Measurements from ENCODE around the gene SEC22B.
"Not testable (repeated sequence)": the region's sequence is repeated elsewhere in the genome, so short reads cannot be mapped to it uniquely, and the experiment has no call there.

SEC22B gene

GRCh38 chr1:120109180-120109579 lies 67.1 kb downstream of the SEC22B start:
- H3K79me2 ChIP-seq (ENCODE audit: insufficient read depth, low read length); H4K20me1 ChIP-seq (ENCODE audit: insufficient read depth, low read length, poor library complexity, severe bottlenecking); H3K4me3 ChIP-seq (ENCODE audit: low read length, poor library complexity, severe bottlenecking); H3K4me1 ChIP-seq (ENCODE audit: insufficient read depth, low read length, poor library complexity, severe bottlenecking); H3K9ac ChIP-seq (ENCODE audit: low read depth, low read length, poor library complexity, severe bottlenecking); H3F3A ChIP-seq (ENCODE audit: low read depth); H3K27me3 ChIP-seq (ENCODE audit: insufficient read depth, low read length, poor library complexity, severe bottlenecking); H3K9me2 ChIP-seq (replicated peaks; ENCODE audit: low read depth, low read length); H3K36me3 ChIP-seq (ENCODE audit: insufficient read depth, low read length); H2AFZ ChIP-seq (ENCODE audit: low read length); H3K9me3 ChIP-seq (ENCODE audit: insufficient read depth, low read depth, low read length); H3K4me2 ChIP-seq (ENCODE audit: low read depth, low read length, poor library complexity, severe bottlenecking): not testable (repeated sequence)

GRCh38 chr1:120105288-120105687 lies 71.0 kb downstream of the SEC22B start:
- not testable (repeated sequence) for H3K4me3 ChIP-seq (ENCODE audit: low read length, poor library complexity, severe bottlenecking); H2AFZ ChIP-seq (ENCODE audit: low read length); H4K20me1 ChIP-seq (ENCODE audit: insufficient read depth, low read length, poor library complexity, severe bottlenecking); H3K9me3 ChIP-seq (ENCODE audit: insufficient read depth, low read depth, low read length); H3K79me2 ChIP-seq (ENCODE audit: insufficient read depth, low read length); H3K4me1 ChIP-seq (ENCODE audit: insufficient read depth, low read length, poor library complexity, severe bottlenecking); H3K4me2 ChIP-seq (ENCODE audit: low read depth, low read length, poor library complexity, severe bottlenecking); H3K9ac ChIP-seq (ENCODE audit: low read depth, low read length, poor library complexity, severe bottlenecking); H3K36me3 ChIP-seq (ENCODE audit: insufficient read depth, low read length); H3F3A ChIP-seq (ENCODE audit: low read depth); H3K27me3 ChIP-seq (ENCODE audit: insufficient read depth, low read length, poor library complexity, severe bottlenecking); H3K9me2 ChIP-seq (replicated peaks; ENCODE audit: low read depth, low read length)

GRCh38 chr1:120103768-120104167 lies 72.6 kb downstream of the SEC22B start:
- not testable (repeated sequence) for H3F3A ChIP-seq (ENCODE audit: low read depth); H2AFZ ChIP-seq (ENCODE audit: low read length); H3K9ac ChIP-seq (ENCODE audit: low read depth, low read length, poor library complexity, severe bottlenecking); H4K20me1 ChIP-seq (ENCODE audit: insufficient read depth, low read length, poor library complexity, severe bottlenecking); H3K4me2 ChIP-seq (ENCODE audit: low read depth, low read length, poor library complexity, severe bottlenecking); H3K79me2 ChIP-seq (ENCODE audit: insufficient read depth, low read length); H3K27me3 ChIP-seq (ENCODE audit: insufficient read depth, low read length, poor library complexity, severe bottlenecking); H3K9me3 ChIP-seq (ENCODE audit: insufficient read depth, low read depth, low read length); H3K9me2 ChIP-seq (replicated peaks; ENCODE audit: low read depth, low read length); H3K36me3 ChIP-seq (ENCODE audit: insufficient read depth, low read length); H3K4me3 ChIP-seq (ENCODE audit: low read length, poor library complexity, severe bottlenecking); H3K4me1 ChIP-seq (ENCODE audit: insufficient read depth, low read length, poor library complexity, severe bottlenecking)

GRCh38 chr1:120101593-120101992 lies 74.7 kb downstream of the SEC22B start:
- H3K27me3 ChIP-seq (ENCODE audit: insufficient read depth, low read length, poor library complexity, severe bottlenecking); H3K79me2 ChIP-seq (ENCODE audit: insufficient read depth, low read length); H2AFZ ChIP-seq (ENCODE audit: low read length); H3K4me2 ChIP-seq (ENCODE audit: low read depth, low read length, poor library complexity, severe bottlenecking); H3K9me3 ChIP-seq (ENCODE audit: insufficient read depth, low read depth, low read length); H3F3A ChIP-seq (ENCODE audit: low read depth); H3K4me1 ChIP-seq (ENCODE audit: insufficient read depth, low read length, poor library complexity, severe bottlenecking); H3K36me3 ChIP-seq (ENCODE audit: insufficient read depth, low read length); H3K9ac ChIP-seq (ENCODE audit: low read depth, low read length, poor library complexity, severe bottlenecking); H3K9me2 ChIP-seq (replicated peaks; ENCODE audit: low read depth, low read length); H4K20me1 ChIP-seq (ENCODE audit: insufficient read depth, low read length, poor library complexity, severe bottlenecking); H3K4me3 ChIP-seq (ENCODE audit: low read length, poor library complexity, severe bottlenecking): not testable (repeated sequence)

Measured in Loucy (cell line).